NB4 (cell line): Measurements from ENCODE around the gene ZNF30.

Source experiments
- MYC ChIP-seq: IDR thresholded peaks from 2 replicates; pipeline ENCODE4 v1.6.1; 2011; ENCODE audit warnings: low read depth, low read length
- POLR2A ChIP-seq: IDR thresholded peaks from 2 replicates; pipeline ENCODE4 v1.6.1; 2011; ENCODE audit warnings: mild to moderate bottlenecking; ENCODE audit not compliant: insufficient read length; ENCODE audit errors: extremely low read depth
- TF ChIP-seq, protein P1 (sequence below): IDR thresholded peaks from 2 replicates; pipeline ENCODE4 v1.6.1; 2011; ENCODE audit warnings: low read depth, low read length
- TF ChIP-seq, protein P2 (sequence below): IDR thresholded peaks from one replicate; pipeline ENCODE4 v1.5.1; 2012; ENCODE audit warnings: low read depth, low read length

- TF ChIP-seq, protein P1, sequence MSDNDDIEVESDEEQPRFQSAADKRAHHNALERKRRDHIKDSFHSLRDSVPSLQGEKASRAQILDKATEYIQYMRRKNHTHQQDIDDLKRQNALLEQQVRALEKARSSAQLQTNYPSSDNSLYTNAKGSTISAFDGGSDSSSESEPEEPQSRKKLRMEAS: no peak
- TF ChIP-seq, protein P2, sequence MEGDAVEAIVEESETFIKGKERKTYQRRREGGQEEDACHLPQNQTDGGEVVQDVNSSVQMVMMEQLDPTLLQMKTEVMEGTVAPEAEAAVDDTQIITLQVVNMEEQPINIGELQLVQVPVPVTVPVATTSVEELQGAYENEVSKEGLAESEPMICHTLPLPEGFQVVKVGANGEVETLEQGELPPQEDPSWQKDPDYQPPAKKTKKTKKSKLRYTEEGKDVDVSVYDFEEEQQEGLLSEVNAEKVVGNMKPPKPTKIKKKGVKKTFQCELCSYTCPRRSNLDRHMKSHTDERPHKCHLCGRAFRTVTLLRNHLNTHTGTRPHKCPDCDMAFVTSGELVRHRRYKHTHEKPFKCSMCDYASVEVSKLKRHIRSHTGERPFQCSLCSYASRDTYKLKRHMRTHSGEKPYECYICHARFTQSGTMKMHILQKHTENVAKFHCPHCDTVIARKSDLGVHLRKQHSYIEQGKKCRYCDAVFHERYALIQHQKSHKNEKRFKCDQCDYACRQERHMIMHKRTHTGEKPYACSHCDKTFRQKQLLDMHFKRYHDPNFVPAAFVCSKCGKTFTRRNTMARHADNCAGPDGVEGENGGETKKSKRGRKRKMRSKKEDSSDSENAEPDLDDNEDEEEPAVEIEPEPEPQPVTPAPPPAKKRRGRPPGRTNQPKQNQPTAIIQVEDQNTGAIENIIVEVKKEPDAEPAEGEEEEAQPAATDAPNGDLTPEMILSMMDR: no peak
- TF ChIP-seq MYC (no peak), POLR2A (no peak)
Measured at GRCh38 chr19:34969721-34970120, 43.0 kb downstream of the ZNF30 start.
